SJSA1 (cell line): ENCODE data around the gene VPS13D. TPM values are rescaled to one million over a fixed set of nuclear protein-coding genes. Genes with fewer than 3 reads are reported as not detected.
"Not testable (repeated sequence)": the region's sequence is repeated elsewhere in the genome, so short reads cannot be mapped to it uniquely, and the experiment has no call there.

Experiments
- DNase-seq, 2 experiments: peaks; one replicate each; pipeline ENCODE4 v3.0.0-alpha.2; 2015 to 2020; ENCODE audit warnings: low spot score in 2 of 2, low read depth in 1 of 2
- H3K27ac ChIP-seq: fragments of 250-450 bp; sonication (Bioruptor Pico); 2 replicates; pipeline ENCODE4 v1.5.1; 2020; ENCODE audit warnings: mild to moderate bottlenecking, moderate library complexity
- H3K27me3 ChIP-seq: fragments of 250-450 bp; sonication (Bioruptor Pico); replicated peaks from 2 replicates; pipeline ENCODE4 v1.5.1; 2020; ENCODE audit warnings: mild to moderate bottlenecking, moderate library complexity
- H3K36me3 ChIP-seq: fragments of 250-450 bp; sonication (Bioruptor Pico); 2 replicates; pipeline ENCODE4 v1.5.1; 2020; ENCODE audit warnings: mild to moderate bottlenecking
- H3K4me1 ChIP-seq: fragments of 250-450 bp; sonication (Bioruptor Pico); replicated peaks from 2 replicates; pipeline ENCODE4 v1.6.1; 2021; ENCODE audit warnings: mild to moderate bottlenecking
- H3K4me3 ChIP-seq: fragments of 250-450 bp; sonication (Bioruptor Pico); 2 replicates; pipeline ENCODE4 v1.5.1; 2020; ENCODE audit warnings: mild to moderate bottlenecking
- H3K9me3 ChIP-seq: fragments of 250-450 bp; sonication (Bioruptor Pico); replicated peaks from 2 replicates; pipeline ENCODE4 v1.5.1; 2020; ENCODE audit warnings: mild to moderate bottlenecking
- total RNA-seq: library from RNA; depleted of rRNA; stranded (reverse); fragments of >200 nt; shearing (Covaris generic); gene quantifications from 2 replicates; pipeline ENCODE4 v1.2.3, GENCODE V29; 2014

Gene VPS13D
- total RNA-seq, 1 experiment from 2014 or later = 12.9 TPM

GRCh38 chr1:12528021-12528852 is 298.4 kb downstream of the VPS13D start:
- Histone ChIP-seq H3K4me1 (peaks cover 21% of the 10 kb centered on the region), H3K27me3 (no peaks in the 10 kb centered on the region), H3K4me3 (no peak overlapping the region), H3K9me3 (no peaks in the 10 kb centered on the region), H3K36me3 (no peaks in the 10 kb centered on the region), H3K27ac (peak overlapping the region; percentile 30)
- DNase-seq = peak; percentile 82 to 84

GRCh38 chr1:12529640-12530174 is 299.9 kb downstream of the VPS13D start:
- Histone ChIP-seq H3K27me3 (no peaks in the 10 kb centered on the region), H3K27ac (no peak overlapping the region), H3K4me1 (peaks cover 21% of the 10 kb centered on the region), H3K36me3 (no peaks in the 10 kb centered on the region), H3K9me3 (no peaks in the 10 kb centered on the region), H3K4me3 (no peak overlapping the region)
- no peak for DNase-seq

- H3K36me3 ChIP-seq = no peaks in the 10 kb centered on the region
- no peaks in the 10 kb centered on the region for H3K9me3 ChIP-seq
- H3K4me3 ChIP-seq = no peak overlapping the region
- H3K27ac ChIP-seq = no peak overlapping the region
- H3K4me1 ChIP-seq = peaks cover 21% of the 10 kb centered on the region
- H3K27me3 ChIP-seq = no peaks in the 10 kb centered on the region
- DNase-seq = no peak
Observed at GRCh38 chr1:12530462-12531178, 300.8 kb downstream of the VPS13D start.

- H3K4me1 ChIP-seq = peaks cover 21% of the 10 kb centered on the region
- H3K36me3 ChIP-seq = no peaks in the 10 kb centered on the region
- H3K27me3 ChIP-seq = no peaks in the 10 kb centered on the region
- DNase-seq = no peak
- no peak overlapping the region for H3K4me3 ChIP-seq
- no peaks in the 10 kb centered on the region; the same call in 1 of the 2 replicates for H3K9me3 ChIP-seq
- no peak overlapping the region for H3K27ac ChIP-seq
Observed at GRCh38 chr1:12531179-12531499, 301.3 kb downstream of the VPS13D start.

- no peak overlapping the region for H3K4me3 ChIP-seq
- no peak for DNase-seq
- peaks cover 17% of the 10 kb centered on the region for H3K4me1 ChIP-seq
- no peak overlapping the region for H3K27ac ChIP-seq
- H3K9me3 ChIP-seq = no peaks in the 10 kb centered on the region; the same call in 1 of the 2 replicates
- H3K27me3 ChIP-seq = no peaks in the 10 kb centered on the region
- H3K36me3 ChIP-seq = no peaks in the 10 kb centered on the region
Observed at GRCh38 chr1:12532405-12533315, 302.8 kb downstream of the VPS13D start.

- Histone ChIP-seq H3K27ac (no peak overlapping the region), H3K27me3 (no peaks in the 10 kb centered on the region), H3K4me3 (no peak overlapping the region), H3K36me3 (no peaks in the 10 kb centered on the region), H3K9me3 (no peaks in the 10 kb centered on the region; the same call in 1 of the 2 replicates), H3K4me1 (peaks cover 18% of the 10 kb centered on the region)
- no peak for DNase-seq
Observed at GRCh38 chr1:12536023-12536639, 306.3 kb downstream of the VPS13D start.

GRCh38 chr1:12537294-12537693 is 307.5 kb downstream of the VPS13D start:
- no peak for DNase-seq
- H3K9me3 ChIP-seq = no peaks in the 10 kb centered on the region; the same call in 1 of the 2 replicates
- H3K27ac ChIP-seq = no peak overlapping the region
- H3K27me3 ChIP-seq = no peaks in the 10 kb centered on the region
- peaks cover 25% of the 10 kb centered on the region for H3K4me1 ChIP-seq
- H3K4me3 ChIP-seq = no peak overlapping the region
- H3K36me3 ChIP-seq = no peaks in the 10 kb centered on the region

- Histone ChIP-seq H3K27ac (no peak overlapping the region), H3K36me3 (no peaks in the 10 kb centered on the region), H3K4me1 (peaks cover 25% of the 10 kb centered on the region), H3K9me3 (no peaks in the 10 kb centered on the region; the same call in 1 of the 2 replicates), H3K27me3 (no peaks in the 10 kb centered on the region), H3K4me3 (no peak overlapping the region)
- DNase-seq = no peak
Observed at GRCh38 chr1:12537906-12538461, 308.2 kb downstream of the VPS13D start.

GRCh38 chr1:12538536-12538935 is 308.7 kb downstream of the VPS13D start:
- DNase-seq = not testable (repeated sequence)

GRCh38 chr1:12539320-12539704 is 309.5 kb downstream of the VPS13D start:
- H3K27me3 ChIP-seq = no peaks in the 10 kb centered on the region; the same call in 1 of the 2 replicates
- H3K27ac ChIP-seq = no peak overlapping the region
- no peak for DNase-seq
- no peaks in the 10 kb centered on the region for H3K36me3 ChIP-seq
- H3K4me3 ChIP-seq = no peak overlapping the region
- no peaks in the 10 kb centered on the region; the same call in 1 of the 2 replicates for H3K9me3 ChIP-seq
- peaks cover 25% of the 10 kb centered on the region for H3K4me1 ChIP-seq

More at GRCh38 chr1:12538536-12538935, 308.7 kb downstream of the VPS13D start:
- not testable (repeated sequence) for H3K9me3 ChIP-seq, H3K27me3 ChIP-seq, H3K36me3 ChIP-seq, H3K27ac ChIP-seq, H3K4me3 ChIP-seq
- H3K4me1 ChIP-seq = peaks cover 25% of the 10 kb centered on the region

- no peak overlapping the region for H3K27ac ChIP-seq
Observed at GRCh38 chr1:12539705-12540579, 310.1 kb downstream of the VPS13D start.

More at GRCh38 chr1:12539705-12540579, 310.1 kb downstream of the VPS13D start:
- Histone ChIP-seq H3K36me3 (no peaks in the 10 kb centered on the region), H3K27me3 (no peaks in the 10 kb centered on the region; the same call in 1 of the 2 replicates), H3K4me3 (no peak overlapping the region), H3K9me3 (no peaks in the 10 kb centered on the region; the same call in 1 of the 2 replicates), H3K4me1 (peaks cover 25% of the 10 kb centered on the region)
- DNase-seq = peak; percentile 55 to 67
